Tongue (tissue), 2 donors: ENCODE results near the gene ME2. TPM values are rescaled to one million over a fixed set of nuclear protein-coding genes. Genes with fewer than 3 reads are reported as not detected.
"Not testable (repeated sequence)": the region's sequence is repeated elsewhere in the genome, so short reads cannot be mapped to it uniquely, and the experiment has no call there.

Source experiments
- DNase-seq: peaks from one replicate; pipeline ENCODE4 v3.0.0-alpha.2; 2015
- total RNA-seq: library from RNA; depleted of rRNA; stranded (reverse); fragments of >200 nt; gene quantifications from one replicate; pipeline ENCODE4 v1.2.3, GENCODE V29; 2014

Gene ME2
- 40.2 TPM for total RNA-seq

- DNase-seq: peak; percentile 95
Observed at GRCh38 chr18:50878345-50879301, at the start of gene ME2. Gene ME2 (plus strand): TSS chr18:50879118. CDS start chr18:50895821, 16,703 bp downstream.

- DNase-seq: no peak
Observed at GRCh38 chr18:50829644-50830043, 49.3 kb upstream of the ME2 start.

GRCh38 chr18:50830544-50830943 is 48.4 kb upstream of the ME2 start:
- DNase-seq: no peak

GRCh38 chr18:50832754-50833153 is 46.2 kb upstream of the ME2 start:
- no peak for DNase-seq

- DNase-seq: not testable (repeated sequence)
Observed at GRCh38 chr18:50833496-50833895, 45.4 kb upstream of the ME2 start.

- DNase-seq: no peak
Observed at GRCh38 chr18:50836521-50836957, 42.4 kb upstream of the ME2 start.

GRCh38 chr18:50839341-50839740 is 39.6 kb upstream of the ME2 start:
- DNase-seq: no peak

- no peak for DNase-seq
Observed at GRCh38 chr18:50839996-50840395, 38.9 kb upstream of the ME2 start.

- DNase-seq: no peak
Observed at GRCh38 chr18:50842846-50843245, 36.1 kb upstream of the ME2 start.

GRCh38 chr18:50844554-50844953 is 34.4 kb upstream of the ME2 start:
- no peak for DNase-seq

GRCh38 chr18:50844960-50845359 is 34.0 kb upstream of the ME2 start:
- no peak for DNase-seq

GRCh38 chr18:50847192-50847591 is 31.7 kb upstream of the ME2 start:
- DNase-seq: no peak

GRCh38 chr18:50848061-50848551 is 30.8 kb upstream of the ME2 start:
- no peak for DNase-seq

GRCh38 chr18:50848991-50849390 is 29.9 kb upstream of the ME2 start:
- DNase-seq: no peak

GRCh38 chr18:50849419-50849821 is 29.5 kb upstream of the ME2 start:
- no peak for DNase-seq

GRCh38 chr18:50850307-50851065 is 28.4 kb upstream of the ME2 start:
- DNase-seq: no peak

- DNase-seq: no peak
Observed at GRCh38 chr18:50853863-50854271, 25.1 kb upstream of the ME2 start.

GRCh38 chr18:50855976-50856757 is 22.8 kb upstream of the ME2 start:
- DNase-seq: no peak

- DNase-seq: not testable (repeated sequence)
Observed at GRCh38 chr18:50857166-50857565, 21.8 kb upstream of the ME2 start.

- no peak for DNase-seq
Observed at GRCh38 chr18:50857694-50858093, 21.2 kb upstream of the ME2 start.

- DNase-seq: no peak
Observed at GRCh38 chr18:50859793-50860555, 18.9 kb upstream of the ME2 start.
